HepG2 (cell line): ENCODE measurements around the gene PLCD4. TPM values are rescaled to one million over a fixed set of nuclear protein-coding genes. Genes with fewer than 3 reads are reported as not detected.

Experiments used
- ATAC-seq: fragments of 200-7000 bp; cut with Tn5 transposase; 3 replicates; pipeline ENCODE4 v1.9.1; 2020; ENCODE audit warnings: mild to moderate bottlenecking, moderate library complexity
- BruUV-seq: library from RNA; stranded (reverse); fragments of 400-500 nt; replicated peaks from 2 replicates; lab custom pipeline; 2021; lab: Mats Ljungman, UMichigan
- CTCF ChIA-PET: fragments of 300-600 bp; formaldehyde crosslinking; extraction: SDS; loops from one replicate; lab custom pipeline; 2021; ENCODE audit warnings: low total read pairs, inconsistent platforms, low intra/inter-chr PET ratio; lab: Yijun Ruan, JAX
- POLR2A ChIA-PET: fragments of 350-600 bp; sonication (Branson Sonifier 250); formaldehyde crosslinking; loops from one replicate; lab custom pipeline; 2020; ENCODE audit warnings: antibody characterized with exemption, inconsistent platforms; lab: Yijun Ruan, JAX
- DNase-seq: peaks from one replicate; pipeline ENCODE4 v3.0.0-alpha.2; 2015; ENCODE audit warnings: low spot score
- FAIRE-seq: peaks from 3 replicates; lab custom pipeline; 2011; peaks lifted over from hg19 to GRCh38; lab: Jason Lieb, UNC
- H2AFZ ChIP-seq: one replicate; pipeline ENCODE4 v1.6.1; 2011; ENCODE audit warnings: low read length, inconsistent platforms
- H3K27ac ChIP-seq: fragments of 300-600 bp; 3 replicates; pipeline ENCODE4 v1.8.0; 2011; ENCODE audit warnings: mixed run types, mild to moderate bottlenecking, mixed read lengths, low read length, inconsistent platforms; ENCODE audit not compliant: insufficient read depth; ENCODE audit errors: extremely low read length
- H3K27me3 ChIP-seq, 2 experiments: fragments of 200-600 bp in 1 of 2; 2 replicates in 1 of 2; 3 replicates in 1 of 2; pipeline versions ENCODE4 v1.6.0 to v1.8.0; 2011; ENCODE audit warnings: low read length in 2 of 2, mild to moderate bottlenecking in 2 of 2, moderate library complexity in 2 of 2, inconsistent platforms in 1 of 2; ENCODE audit not compliant: insufficient read depth in 2 of 2, control insufficient read depth in 1 of 2
- H3K36me3 ChIP-seq, 2 experiments: fragments of 200-600 bp in 1 of 2; replicated peaks in 1 of 2; 2 replicates in 1 of 2; 3 replicates in 1 of 2; pipeline versions ENCODE4 v1.5.1 to v1.8.0; 2011; ENCODE audit warnings: low read length in 2 of 2, inconsistent platforms in 1 of 2; ENCODE audit not compliant: insufficient read depth in 2 of 2, control insufficient read depth in 1 of 2
- H3K4me1 ChIP-seq: 2 replicates; pipeline ENCODE4 v1.5.1; 2012; ENCODE audit warnings: low read length, inconsistent platforms; ENCODE audit not compliant: insufficient read depth
- H3K4me2 ChIP-seq: 2 replicates; pipeline ENCODE4 v1.6.0; 2011; ENCODE audit warnings: low read depth, low read length, inconsistent platforms
- H3K4me3 ChIP-seq, 3 experiments: fragments of 200-600 bp in 1 of 3; sonication (generic), shearing (Covaris generic) in 1 of 3; replicated peaks in 1 of 3; 2 replicates each; pipeline ENCODE4 v1.5.1; 2011 to 2016; ENCODE audit warnings: low read length in 3 of 3, inconsistent platforms in 2 of 3, low read depth in 2 of 3, mild to moderate bottlenecking in 2 of 3, control low read depth in 1 of 3, mixed read lengths in 1 of 3; ENCODE audit not compliant: insufficient read depth in 1 of 3
- H3K79me2 ChIP-seq: one replicate; pipeline ENCODE4 v1.6.1; 2011; ENCODE audit warnings: low read length, inconsistent platforms; ENCODE audit not compliant: insufficient read depth
- H3K9ac ChIP-seq: 2 replicates; pipeline ENCODE4 v1.6.0; 2011; ENCODE audit warnings: mild to moderate bottlenecking, low read depth, low read length, inconsistent platforms; ENCODE audit not compliant: insufficient read depth
- H3K9me3 ChIP-seq: 2 replicates; pipeline ENCODE4 v1.5.1; 2012; ENCODE audit warnings: mild to moderate bottlenecking, low read length
- H4K20me1 ChIP-seq: 2 replicates; pipeline ENCODE4 v1.6.0; 2011; ENCODE audit warnings: inconsistent platforms, mild to moderate bottlenecking, low read length, moderate library complexity; ENCODE audit not compliant: insufficient read depth
- ATM ChIP-seq: fragments of 450-650 bp; IDR thresholded peaks from 2 replicates; pipeline ENCODE4 v1.7.1; 2017; ENCODE audit warnings: mild to moderate bottlenecking, borderline replicate concordance
- FOSL2 ChIP-seq: sonication (generic); formaldehyde crosslinking; IDR thresholded peaks from 2 replicates; pipeline ENCODE4 v1.4.0; 2020; ENCODE audit warnings: missing genetic modification reagents
- HNF1B ChIP-seq: sonication (generic); formaldehyde crosslinking; IDR thresholded peaks from 2 replicates; pipeline ENCODE4 v1.5.1; 2020; ENCODE audit warnings: mild to moderate bottlenecking, moderate library complexity, missing genetic modification reagents
- IKZF5 ChIP-seq: IDR thresholded peaks from 2 replicates; pipeline ENCODE4 v1.6.1; 2018; ENCODE audit warnings: missing genetic modification reagents, mild to moderate bottlenecking, missing compliant biosample characterization
- NR2F2 ChIP-seq: IDR thresholded peaks from 2 replicates; pipeline ENCODE4 v1.6.1; 2012; ENCODE audit warnings: low read depth, inconsistent platforms, borderline replicate concordance
- RARG ChIP-seq: sonication (generic); formaldehyde crosslinking; IDR thresholded peaks from 2 replicates; pipeline ENCODE4 v1.4.0; 2020; ENCODE audit warnings: low read depth, mild to moderate bottlenecking, missing genetic modification reagents
- REST ChIP-seq, 2 experiments: IDR thresholded peaks; 2 replicates each; pipeline ENCODE4 v1.6.1; 2011 to 2012; ENCODE audit warnings: low read length in 2 of 2, borderline replicate concordance in 1 of 2, low read depth in 1 of 2, mild to moderate bottlenecking in 1 of 2, moderate library complexity in 1 of 2
- SNRNP70 ChIP-seq: fragments of 200-400 bp; formaldehyde crosslinking; IDR thresholded peaks from 2 replicates; pipeline ENCODE4 v1.6.1; 2017; ENCODE audit warnings: mild to moderate bottlenecking, low read depth, low read length, moderate library complexity
- SRY ChIP-seq: sonication (generic); formaldehyde crosslinking; IDR thresholded peaks from 2 replicates; pipeline ENCODE4 v1.8.0; 2022; ENCODE audit warnings: mild to moderate bottlenecking, missing genetic modification reagents
- ZNF773 ChIP-seq: sonication (generic); formaldehyde crosslinking; IDR thresholded peaks from 2 replicates; pipeline ENCODE4 v1.4.0; 2020; ENCODE audit warnings: missing genetic modification reagents, borderline replicate concordance
- WGBS: methylation state at CpG from one replicate; pipeline ENCODE4 v1.1.6; 2017; ENCODE audit warnings: low lambda C conversion rate; 5-methylcytosine and 5-hydroxymethylcytosine counted together
- in situ Hi-C: cut with HindIII; loops from 2 replicates; pipeline ENCODE4 v1.10.0; 2017; ENCODE audit warnings: low pct_unique_long_range_greater_than_20kb; ENCODE audit not compliant: extremely low pct_ligation_motif_present
- intact Hi-C: fragments of 100-400 bp; cut with micrococcal nuclease; formaldehyde crosslinking; loops from one replicate; pipeline ENCODE4 v1.10.0; 2022; ENCODE audit not compliant: unreplicated experiment
- polyA plus RNA-seq, 8 experiments: library from polyadenylated mRNA; depleted of rRNA in 3 of 8; stranded (reverse) in 7 of 8; unstranded in 1 of 8; fragments of >200 nt; fragmentation: Illumina TruSeq in 4 of 8; extraction: Trizol in 4 of 8; gene quantifications; 2 replicates each; pipeline versions ENCODE4 v1.2.1 to v1.2.3, GENCODE V29; 2011 to 2016; ENCODE audit warnings: low read depth in 4 of 8, missing spikeins in 1 of 8, mixed read lengths in 1 of 8; ENCODE audit not compliant: insufficient read depth in 1 of 8
- total RNA-seq, 5 experiments: library from RNA; depleted of rRNA; stranded (reverse); fragments of >200 nt; fragmentation: Illumina TruSeq; extraction: Trizol; gene quantifications; 2 replicates each; pipeline ENCODE4 v1.2.3, GENCODE V29; 2016; ENCODE audit warnings: low read depth in 1 of 5

Gene PLCD4
- total and polyA plus RNA-seq, 2 of the 13 experiments (the other 11 are each of a cell fraction or from before 2014, with no cell fraction given) = 0.26 TPM; not detected in 1

GRCh38 chr2:218568190-218569037 lies 39.3 kb upstream of the PLCD4 start, which contains the start of the genes CNOT9 and USP37:
Gene CNOT9 (plus strand): TSS chr2:218568839. CDS start chr2:218568955, 116 bp downstream.
Gene USP37 (minus strand): TSS chr2:218568351. CDS start chr2:218558653, 9,698 bp downstream.
- Histone ChIP-seq H3K4me1 (peaks cover 63% of the 10 kb centered on the region), H4K20me1 (peaks cover 12% of the 10 kb centered on the region), H3K27ac (peak within 1 kb of the TSS; percentile 97), H2AFZ (peak within 1 kb of the TSS; percentile 85), H3K4me2 (peak within 1 kb of the TSS; percentile 95), H3K36me3 (peaks cover 2 to 26% of the 10 kb centered on the region in 2 experiments), H3K79me2 (peaks cover 92% of the 10 kb centered on the region), H3K9me3 (no peaks in the 10 kb centered on the region), H3K4me3 (peak within 1 kb of the TSS; percentile 89 to 97 (median 91)), H3K9ac (peak within 1 kb of the TSS; percentile 96), H3K27me3 (peaks cover 0 to 6% of the 10 kb centered on the region in 2 experiments; a peak in 1 of 5 replicates)
- FAIRE-seq (peak; percentile 88), ATAC-seq (peak; percentile 90), DNase-seq (peak; percentile 98)
- 2% methylated on average over 58 of the region's 77 CpGs for WGBS
- BruUV-seq = no TSS peak
- ChIA-PET CTCF (no interaction called here), POLR2A (interaction anchor here (0.6 to 1.0 kb wide), 6 partner anchors 18 to 245 kb away, joined by 3 to 5 read pairs (median 3); partner anchors contain the start of genes BCS1L, PLCD4 and ZNF142)
- intact Hi-C loops (loop anchor here (2.0 to 10.0 kb wide), 3 partner anchors 90 to 274 kb away; partner anchors contain the start of genes BCS1L, CTDSP1, TMBIM1 and ZNF142), in situ Hi-C loops (no loop called here)
- TF ChIP-seq RARG (CRISPR knock-in tag) = no peak
- TF ChIP-seq REST (IDR thresholded peaks at IDR 0.05; ENCODE audit: borderline replicate concordance in 1 of 2, low read depth in 1 of 2, low read length in 2 of 2) = peak in 1 of 2 experiments; percentile 70; a peak in 1 of 4 replicates
- peak; percentile 99 for TF ChIP-seq HNF1B (CRISPR knock-in tag)
- no peak for TF ChIP-seq ATM
- TF ChIP-seq SRY (CRISPR knock-in tag) = peak; percentile 93
- TF ChIP-seq FOSL2 (CRISPR knock-in tag) = peak; percentile 22
- no peak for TF ChIP-seq SNRNP70
- peak; percentile 91 for TF ChIP-seq NR2F2
- peak; percentile 27 for TF ChIP-seq IKZF5 (CRISPR knock-in tag)
- peak; percentile 87 for TF ChIP-seq ZNF773
